ENCODE data around the gene CCDC17.

DNA sequence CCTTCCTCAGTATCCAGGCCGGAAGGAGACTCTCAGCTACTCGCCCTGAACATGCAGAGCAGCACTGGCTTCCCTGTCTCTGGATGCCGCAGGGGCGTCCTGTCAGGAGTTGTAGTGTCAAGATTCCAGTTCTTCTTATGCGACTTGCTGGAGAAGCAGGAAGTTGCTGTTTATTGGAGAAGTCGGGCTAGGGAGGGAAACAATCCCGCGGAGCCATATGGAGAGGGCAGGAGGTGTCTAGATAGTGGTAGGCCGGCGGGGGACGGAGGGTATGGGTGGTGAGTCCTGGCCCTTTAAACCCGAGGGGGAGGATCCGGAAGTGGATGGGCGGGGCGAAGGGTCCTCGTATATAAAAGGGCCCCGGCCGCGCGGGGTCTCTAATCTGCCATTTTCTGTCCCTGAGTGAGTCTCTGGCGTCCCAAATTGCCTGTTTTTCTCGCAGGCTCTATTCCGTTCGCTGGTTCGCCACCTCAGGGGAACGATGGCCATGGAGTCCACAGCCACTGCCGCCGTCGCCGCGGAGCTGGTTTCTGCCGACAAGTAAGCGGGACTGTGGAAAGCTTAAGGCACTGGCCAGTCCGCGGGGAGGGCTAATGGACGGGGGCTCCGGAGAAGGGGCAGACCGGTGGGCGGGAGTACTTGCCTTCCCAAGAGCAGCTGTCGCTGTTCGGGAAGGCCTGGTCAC is 40.0 kb downstream of the CCDC17 start, which contains the start of gene NASP:
- TF ChIP-seq, protein P1, sequence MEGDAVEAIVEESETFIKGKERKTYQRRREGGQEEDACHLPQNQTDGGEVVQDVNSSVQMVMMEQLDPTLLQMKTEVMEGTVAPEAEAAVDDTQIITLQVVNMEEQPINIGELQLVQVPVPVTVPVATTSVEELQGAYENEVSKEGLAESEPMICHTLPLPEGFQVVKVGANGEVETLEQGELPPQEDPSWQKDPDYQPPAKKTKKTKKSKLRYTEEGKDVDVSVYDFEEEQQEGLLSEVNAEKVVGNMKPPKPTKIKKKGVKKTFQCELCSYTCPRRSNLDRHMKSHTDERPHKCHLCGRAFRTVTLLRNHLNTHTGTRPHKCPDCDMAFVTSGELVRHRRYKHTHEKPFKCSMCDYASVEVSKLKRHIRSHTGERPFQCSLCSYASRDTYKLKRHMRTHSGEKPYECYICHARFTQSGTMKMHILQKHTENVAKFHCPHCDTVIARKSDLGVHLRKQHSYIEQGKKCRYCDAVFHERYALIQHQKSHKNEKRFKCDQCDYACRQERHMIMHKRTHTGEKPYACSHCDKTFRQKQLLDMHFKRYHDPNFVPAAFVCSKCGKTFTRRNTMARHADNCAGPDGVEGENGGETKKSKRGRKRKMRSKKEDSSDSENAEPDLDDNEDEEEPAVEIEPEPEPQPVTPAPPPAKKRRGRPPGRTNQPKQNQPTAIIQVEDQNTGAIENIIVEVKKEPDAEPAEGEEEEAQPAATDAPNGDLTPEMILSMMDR (IDR thresholded peaks at IDR 0.05), result no peak
- TF ChIP-seq EZH2phosphoT487 (IDR thresholded peaks at IDR 0.05), result no peak

All from neural progenitor cell (in vitro differentiated cells).